ENCODE measurements around the gene EIF4EBP3.
"Not testable (repeated sequence)": the region's sequence is repeated elsewhere in the genome, so short reads cannot be mapped to it uniquely, and the experiment has no call there.

The EIF4EBP3 gene

GRCh38 chr5:140588311-140589070 is 41.0 kb downstream of the EIF4EBP3 start:
- no peak for DNase-seq

- no peak for DNase-seq
These were observed 43.4 kb downstream of the EIF4EBP3 start for GRCh38 chr5:140590861-140591260.

- no peak for DNase-seq
These were observed 44.4 kb downstream of the EIF4EBP3 start for GRCh38 chr5:140591747-140592372.

- DNase-seq = not testable (repeated sequence)
These were observed 45.6 kb downstream of the EIF4EBP3 start for GRCh38 chr5:140593070-140593469.

GRCh38 chr5:140594169-140594568 is 46.7 kb downstream of the EIF4EBP3 start:
- no peak for DNase-seq

GRCh38 chr5:140595538-140596300 is 48.3 kb downstream of the EIF4EBP3 start:
- DNase-seq = no peak

GRCh38 chr5:140596321-140596741 is 48.9 kb downstream of the EIF4EBP3 start:
- no peak for DNase-seq

GRCh38 chr5:140598836-140599235 is 51.4 kb downstream of the EIF4EBP3 start:
- no peak for DNase-seq
